NCI-H187 (cell line): ENCODE results near the gene OR2A42.
"Not testable (repeated sequence)": the region's sequence is repeated elsewhere in the genome, so short reads cannot be mapped to it uniquely, and the experiment has no call there.

ENCODE experiments used
- DNase-seq, 2 experiments: peaks; one replicate each; lab custom pipeline; 2025; lab: John Stamatoyannopoulos, UW

The OR2A42 gene, protein sequence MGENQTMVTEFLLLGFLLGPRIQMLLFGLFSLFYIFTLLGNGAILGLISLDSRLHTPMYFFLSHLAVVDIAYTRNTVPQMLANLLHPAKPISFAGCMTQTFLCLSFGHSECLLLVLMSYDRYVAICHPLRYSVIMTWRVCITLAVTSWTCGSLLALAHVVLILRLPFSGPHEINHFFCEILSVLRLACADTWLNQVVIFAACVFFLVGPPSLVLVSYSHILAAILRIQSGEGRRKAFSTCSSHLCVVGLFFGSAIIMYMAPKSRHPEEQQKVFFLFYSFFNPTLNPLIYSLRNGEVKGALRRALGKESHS

DNA sequence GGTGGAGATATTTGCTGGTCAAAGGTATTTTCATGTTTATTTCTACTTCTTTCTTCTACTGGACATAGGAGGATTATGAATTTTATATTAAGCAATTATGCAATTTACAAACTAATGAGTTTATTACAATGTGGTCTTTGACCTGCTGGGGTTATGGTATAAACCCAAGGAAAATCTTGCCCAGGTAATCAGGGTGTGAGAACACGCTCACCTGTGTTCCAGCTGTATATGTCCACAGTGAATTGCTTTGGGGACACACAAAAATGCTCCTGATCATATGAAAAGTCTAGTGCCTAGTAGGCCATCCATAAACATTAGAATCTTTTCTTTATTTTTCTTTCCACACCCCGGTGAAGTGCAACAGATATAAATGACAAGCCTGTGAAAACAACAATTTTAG is at the start of gene OR2A42:
Gene OR2A42, minus strand, starts transcription at position 241 of the 400 bp plus-strand sequence. CDS start 6,762 bp downstream, outside the sequence.
- DNase-seq, result not testable (repeated sequence)

DNA sequence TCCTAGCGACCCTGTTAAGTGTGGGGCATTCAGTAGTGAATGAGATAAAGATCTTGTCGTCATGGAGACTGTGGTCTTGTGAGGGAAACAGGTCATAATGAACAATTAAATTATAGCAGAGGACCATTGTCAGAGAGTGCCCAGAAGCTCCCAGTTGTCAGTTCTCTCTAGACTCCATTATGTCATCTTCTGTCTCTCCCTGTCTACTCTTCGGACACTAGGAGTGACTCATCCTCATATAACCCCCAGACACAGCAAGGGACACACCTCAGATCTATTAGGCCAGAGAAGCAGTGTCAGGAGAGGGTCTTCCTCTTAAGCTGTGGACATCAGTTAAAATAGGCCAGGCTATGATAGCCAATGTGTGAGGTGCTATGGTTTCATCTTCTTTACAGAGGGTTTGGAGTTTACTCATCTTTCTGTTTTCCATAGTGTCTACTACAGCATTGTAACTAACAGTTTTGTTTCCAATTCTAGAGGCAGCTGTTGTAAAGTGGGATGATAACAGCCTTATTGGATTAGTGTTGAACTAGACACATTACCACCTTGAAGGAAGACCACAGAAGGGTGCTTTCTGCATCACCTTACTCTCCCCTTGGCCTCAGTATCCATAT is 47.9 kb upstream of the OR2A42 start:
- DNase-seq, result not testable (repeated sequence)

DNA sequence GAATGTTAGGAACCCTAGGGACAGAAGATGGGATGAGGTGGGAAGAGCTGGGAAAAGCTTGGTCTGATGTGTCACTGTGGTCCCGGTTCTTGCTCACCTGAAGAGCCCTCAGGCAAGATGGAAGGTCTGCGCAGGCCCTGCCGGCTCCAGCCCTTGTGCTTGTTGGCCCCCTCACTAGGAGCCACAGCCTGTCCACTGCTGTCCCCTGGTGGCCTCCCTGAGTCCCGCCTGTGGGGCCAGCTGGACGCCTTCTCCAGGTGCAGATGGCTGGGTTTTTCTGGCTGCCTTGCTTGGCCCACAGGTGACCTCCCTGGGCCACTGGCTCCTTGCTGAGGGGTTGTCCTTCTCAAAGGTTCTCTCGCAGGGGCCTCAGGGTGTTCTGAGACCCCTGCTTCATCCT is 44.3 kb upstream of the OR2A42 start:
- DNase-seq, result not testable (repeated sequence)

DNA sequence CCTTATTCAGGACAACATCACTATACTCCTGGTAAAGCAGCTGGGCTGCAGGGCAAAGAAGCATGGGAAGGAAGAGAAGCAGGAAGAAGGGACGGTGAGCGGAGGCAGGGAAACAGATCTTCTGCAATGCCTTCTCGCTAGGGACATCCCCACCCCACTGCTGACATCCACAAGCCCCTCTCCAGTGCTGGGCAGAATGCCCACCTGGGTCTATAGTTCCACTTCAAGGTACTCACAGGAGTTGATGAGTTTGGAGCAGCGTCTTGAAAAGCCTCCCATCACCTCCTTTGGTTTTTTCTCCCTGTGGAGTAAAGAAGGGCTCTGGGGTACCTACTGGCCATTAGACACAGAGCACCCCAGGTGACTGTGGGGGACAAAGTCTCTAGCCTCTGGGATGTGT is 43.1 kb upstream of the OR2A42 start:
- DNase-seq, result not testable (repeated sequence)

DNA sequence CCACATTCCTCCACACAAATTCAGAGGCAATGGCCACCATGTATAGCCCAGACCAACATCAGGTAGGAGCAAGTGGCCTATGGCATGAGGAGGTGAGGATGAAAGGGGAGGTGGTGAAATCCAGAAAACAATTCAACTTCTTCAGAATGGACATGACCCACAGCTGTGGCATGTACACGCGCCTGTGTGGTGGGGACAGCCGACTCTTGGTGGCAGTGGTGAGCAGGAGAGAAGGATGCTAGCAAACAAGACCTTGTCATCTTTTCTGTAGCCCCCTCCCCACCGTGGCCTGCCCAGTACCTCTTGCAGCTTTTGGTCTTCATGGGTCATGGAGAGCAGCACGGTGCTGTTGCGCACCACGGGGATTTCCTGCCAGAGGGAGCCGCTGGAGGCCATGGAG is 42.6 kb upstream of the OR2A42 start:
- not testable (repeated sequence) for DNase-seq

DNA sequence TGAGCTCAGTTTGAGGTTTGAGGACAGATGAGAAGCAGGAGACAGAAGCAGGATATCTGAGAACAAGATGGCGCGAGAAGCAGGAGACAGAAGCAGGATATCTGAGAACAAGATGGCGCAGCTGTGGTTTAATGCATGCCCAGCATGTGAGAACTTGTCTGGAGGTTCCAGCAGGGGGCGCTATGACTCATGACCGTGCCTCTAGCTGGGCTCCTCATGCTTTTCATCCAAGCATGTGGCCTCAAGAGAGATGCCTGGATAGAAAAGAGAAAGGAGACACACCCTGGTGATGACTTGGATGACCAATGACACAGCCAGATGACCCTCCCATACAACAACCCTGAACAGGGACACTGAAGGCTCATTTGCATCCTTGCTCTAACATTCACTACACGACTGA is 40.6 kb upstream of the OR2A42 start:
- not testable (repeated sequence) for DNase-seq

DNA sequence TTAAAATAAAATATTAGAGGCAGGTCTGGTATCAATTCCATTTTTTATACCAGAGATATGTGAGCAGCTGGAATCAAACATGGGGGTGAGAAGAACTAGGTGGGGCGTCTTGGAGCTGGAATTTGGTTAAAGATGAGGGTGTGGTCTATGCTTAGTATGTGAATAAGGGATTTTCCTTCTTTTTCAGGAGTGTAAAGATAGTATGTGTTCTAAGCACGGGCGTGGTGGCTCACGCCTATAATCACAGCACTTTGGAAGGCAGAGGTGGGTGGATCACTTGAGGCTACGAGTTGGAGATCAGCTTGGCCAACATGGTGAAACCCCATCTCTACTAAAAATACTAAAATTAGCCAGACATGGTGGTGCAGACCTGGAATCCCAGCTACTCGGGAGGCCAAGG is 35.9 kb upstream of the OR2A42 start:
- not testable (repeated sequence) for DNase-seq

DNA sequence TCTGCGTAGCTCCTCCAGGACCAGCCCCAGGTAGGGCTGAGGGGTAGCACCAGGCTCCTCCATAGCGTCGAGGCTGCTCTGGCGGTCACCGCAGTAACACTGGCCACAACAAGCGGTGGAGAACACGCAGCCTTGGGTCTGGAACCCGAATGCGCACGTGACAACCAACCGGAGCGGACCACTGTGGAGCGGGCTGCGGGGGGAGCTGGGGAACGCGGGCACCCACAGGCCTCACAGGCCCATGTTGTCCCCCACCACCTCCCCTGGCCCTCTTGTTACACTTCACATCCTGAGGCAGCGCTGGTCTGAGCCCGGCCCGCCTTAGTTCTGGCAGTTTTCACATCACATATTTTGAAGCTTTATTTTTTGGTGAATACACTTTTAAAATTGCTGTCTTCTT is 29.8 kb upstream of the OR2A42 start, which contains the start of gene CTAGE8:
Gene CTAGE8, minus strand, starts transcription at position 101 of the 400 bp plus-strand sequence. Its CDS starts 38 bp downstream, at position 63.
- not testable (repeated sequence) for DNase-seq

DNA sequence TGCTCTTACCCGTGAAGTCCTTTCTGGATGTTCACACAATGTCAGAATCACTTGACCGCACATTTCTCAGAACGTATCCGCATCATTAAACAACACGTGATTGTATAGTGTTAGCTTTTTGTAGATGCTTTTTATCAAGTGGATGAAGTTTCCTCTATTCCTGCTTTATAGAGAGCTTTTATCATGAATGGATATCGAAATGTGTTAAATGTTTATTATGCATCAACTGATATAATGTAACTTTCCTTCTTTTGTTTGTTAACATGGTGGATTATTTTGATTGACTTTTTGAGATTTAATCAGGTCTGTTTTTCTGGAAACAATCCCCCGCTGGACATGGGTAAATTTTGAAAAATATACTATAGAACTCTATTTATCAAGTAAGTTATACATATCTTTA is 25.3 kb upstream of the OR2A42 start, which contains the start of gene OR2A7:
Gene OR2A7, minus strand, starts transcription at position 101 of the 400 bp plus-strand sequence. CDS start 5,164 bp downstream, outside the sequence.
- DNase-seq, result not testable (repeated sequence)

DNA sequence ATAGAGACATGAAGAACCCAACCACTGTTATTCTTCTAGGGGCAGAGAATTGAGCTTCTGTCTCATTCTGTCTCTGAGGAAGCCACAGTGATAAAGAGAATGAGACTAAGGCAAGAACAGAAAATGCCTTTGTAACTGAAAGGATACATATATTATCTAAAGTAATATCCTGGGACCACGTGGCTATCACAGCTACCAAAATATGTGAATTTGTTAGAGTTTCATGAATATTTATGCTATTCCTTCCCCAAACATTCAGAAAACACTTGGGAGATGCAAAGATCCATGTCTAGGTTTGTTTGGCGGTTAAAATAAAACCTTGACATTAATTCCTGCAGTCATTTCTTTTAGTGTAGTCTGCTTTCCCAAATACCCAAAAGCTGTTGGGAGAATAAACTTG is 22.7 kb upstream of the OR2A42 start:
- DNase-seq, result not testable (repeated sequence)

DNA sequence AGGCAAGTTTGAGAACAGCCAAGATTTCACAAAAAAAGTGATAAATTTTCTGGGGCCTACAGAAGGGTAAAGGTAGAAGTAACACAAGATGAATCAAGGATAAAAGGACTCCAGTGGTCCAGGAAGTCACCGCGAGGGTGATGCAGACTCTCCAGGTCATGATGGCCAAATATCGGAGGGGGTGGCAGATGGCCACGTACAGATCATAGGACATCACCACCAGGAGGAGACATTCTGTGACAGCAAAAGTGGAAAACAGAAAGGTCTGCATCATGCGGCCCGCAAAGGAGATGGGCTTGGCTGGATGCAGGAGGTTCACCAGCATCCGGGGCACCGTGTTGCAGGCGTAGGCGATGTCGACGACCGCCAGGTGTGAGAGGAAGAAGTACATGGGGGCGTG is 19.7 kb upstream of the OR2A42 start:
- not testable (repeated sequence) for DNase-seq

DNA sequence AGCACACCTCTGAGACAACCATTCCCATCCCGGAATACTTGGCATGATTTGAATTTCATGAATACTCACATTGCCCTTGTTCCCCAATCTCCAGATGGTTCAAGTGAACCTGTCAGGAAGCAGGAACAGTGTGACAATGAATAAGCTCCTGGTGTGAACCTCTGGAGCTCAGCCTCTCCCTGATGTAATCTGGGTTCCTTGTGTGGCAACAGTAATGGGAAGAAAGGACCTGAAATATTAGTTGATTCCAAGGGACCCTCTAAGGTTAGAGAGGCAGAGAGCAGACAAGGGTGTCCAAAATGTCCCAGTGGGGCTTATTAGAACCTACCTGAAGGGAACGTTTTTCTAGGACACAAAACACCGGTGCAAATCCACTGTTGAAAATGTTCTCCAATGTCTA is 16.7 kb upstream of the OR2A42 start:
- DNase-seq, result no peak

DNA sequence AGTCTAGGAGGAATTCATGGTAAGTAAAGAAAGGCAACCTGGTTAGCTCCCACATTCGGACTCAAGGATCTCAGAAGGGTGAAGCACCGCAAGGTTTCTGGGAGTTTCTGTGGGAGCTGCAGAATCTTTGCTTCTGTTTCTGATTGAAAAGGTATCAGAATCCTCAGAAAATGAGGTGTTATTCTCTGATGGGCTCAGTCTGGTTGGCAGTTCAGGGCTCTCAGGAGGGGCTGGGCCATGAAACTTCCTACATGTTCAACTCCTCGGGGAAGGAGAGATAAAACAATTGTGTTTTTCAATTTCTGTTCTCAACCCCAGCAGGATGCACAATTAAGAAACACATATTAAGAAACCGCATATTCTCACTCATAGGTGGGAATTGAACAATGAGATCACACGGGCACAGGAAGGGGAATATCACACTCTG is 16.1 kb upstream of the OR2A42 start:
- DNase-seq, result no peak

DNA sequence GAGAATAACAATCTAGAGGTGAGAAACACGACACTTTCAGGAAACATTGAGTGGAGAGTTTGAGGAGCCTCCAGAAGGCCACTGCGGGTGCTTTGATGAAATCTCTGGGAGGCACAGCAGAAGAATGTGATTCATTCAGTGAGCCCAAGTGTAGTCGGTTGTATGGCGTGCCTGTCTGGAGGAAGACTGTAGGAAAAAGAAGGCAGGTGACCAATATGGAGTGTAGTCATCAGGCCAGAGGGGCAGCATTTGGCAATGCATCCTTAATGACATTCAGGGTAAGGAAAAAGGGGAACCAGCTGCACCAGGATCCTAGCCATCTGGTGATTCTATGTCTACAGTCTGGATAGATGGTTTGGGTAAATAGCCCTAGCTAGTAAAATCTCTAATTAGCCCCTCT is 12.9 kb upstream of the OR2A42 start:
- not testable (repeated sequence) for DNase-seq

DNA sequence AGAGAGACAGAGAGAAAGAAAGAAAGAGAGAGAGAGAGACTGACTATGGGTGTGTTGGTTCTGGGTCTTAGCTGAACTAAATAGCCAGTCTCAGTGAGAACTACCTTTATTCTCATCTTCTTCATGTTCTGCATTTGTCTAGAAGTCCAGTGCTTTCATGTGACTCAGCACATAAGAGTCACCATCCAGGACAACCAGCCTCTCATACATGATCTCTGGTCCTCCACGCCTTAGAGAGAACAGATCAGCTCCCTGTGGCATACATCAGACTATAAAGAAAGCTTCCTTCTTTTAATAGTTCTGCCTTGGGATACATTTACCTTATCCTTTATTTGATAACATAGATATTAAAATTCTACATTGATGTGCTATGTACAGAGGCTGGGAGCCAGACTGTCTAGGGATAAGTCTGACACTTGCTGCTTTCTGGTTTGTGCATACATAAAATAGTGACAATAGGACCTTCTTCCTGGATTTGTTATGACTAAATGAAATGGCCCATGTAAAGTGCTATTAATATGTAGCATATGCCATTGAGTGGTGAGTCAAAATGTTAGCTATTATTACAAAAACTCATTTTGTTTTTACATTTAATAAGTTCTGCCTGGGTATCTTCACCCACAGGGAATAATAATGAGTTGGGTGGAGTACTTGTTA is 8.4 kb upstream of the OR2A42 start:
- DNase-seq, result not testable (repeated sequence)

DNA sequence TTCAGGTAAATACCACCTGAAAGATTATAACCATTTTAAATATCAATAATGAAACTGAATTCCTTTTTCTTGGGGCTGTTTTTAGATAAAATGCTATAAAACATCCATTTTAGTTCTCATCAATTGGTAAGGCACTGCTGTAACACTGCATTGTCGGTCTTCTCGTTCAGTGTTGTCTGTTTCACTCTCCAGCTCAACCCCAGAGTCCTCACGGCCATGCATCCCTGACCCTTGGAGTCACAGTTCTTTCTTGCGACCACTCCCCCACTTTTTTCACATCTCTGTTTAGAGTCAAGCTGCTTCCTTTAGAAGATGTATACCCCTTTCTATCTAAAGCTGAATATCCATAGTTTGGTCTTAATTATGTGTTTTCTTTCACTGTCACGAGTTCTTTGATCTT is 7.6 kb upstream of the OR2A42 start:
- DNase-seq, result not testable (repeated sequence)

DNA sequence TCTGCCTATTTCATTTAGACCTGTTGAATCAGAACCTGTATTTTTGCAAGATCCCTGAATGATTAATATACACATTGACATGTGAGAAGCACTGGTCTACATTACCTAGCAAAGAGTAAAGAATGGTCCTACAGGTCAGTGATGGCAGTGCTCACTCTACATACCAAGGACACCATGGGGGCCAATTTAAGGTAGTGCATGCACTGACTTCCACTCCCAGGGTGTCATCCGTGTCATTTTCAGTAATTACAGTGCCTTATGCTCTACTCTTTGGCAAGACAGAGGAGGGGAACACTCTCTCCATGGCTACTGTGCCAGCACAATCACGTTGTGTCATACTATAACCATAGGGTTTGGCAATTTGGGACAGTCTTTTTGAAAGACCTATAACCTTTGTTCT is 6.0 kb upstream of the OR2A42 start:
- DNase-seq, result not testable (repeated sequence)

DNA sequence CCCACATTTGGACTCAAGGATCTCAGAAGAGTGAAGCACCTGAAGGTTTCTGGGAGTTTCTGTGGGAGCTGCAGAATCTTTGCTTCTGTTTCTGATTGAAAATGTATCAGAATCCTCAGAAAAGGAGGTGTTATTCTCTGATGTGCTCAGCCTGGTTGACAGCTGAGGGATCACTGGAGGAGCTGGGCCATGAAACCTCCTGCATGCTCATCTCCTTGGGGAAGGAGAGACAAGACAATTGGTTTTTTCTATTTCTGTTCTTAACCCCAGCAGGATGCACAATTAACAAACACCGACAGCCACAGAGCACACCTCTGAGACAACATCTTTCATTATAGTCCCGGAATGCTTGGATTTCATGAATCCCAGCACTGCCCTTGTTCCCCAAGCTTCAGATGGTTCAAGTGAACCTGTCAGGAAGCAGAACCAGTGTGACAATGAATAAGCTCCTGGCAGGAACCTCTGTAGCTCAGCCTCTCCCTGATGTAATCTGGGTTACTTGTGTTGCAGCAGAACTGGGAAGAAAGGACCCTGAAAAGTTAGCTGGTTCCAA is 799 bp downstream of the OR2A42 start:
- DNase-seq, result not testable (repeated sequence)

DNA sequence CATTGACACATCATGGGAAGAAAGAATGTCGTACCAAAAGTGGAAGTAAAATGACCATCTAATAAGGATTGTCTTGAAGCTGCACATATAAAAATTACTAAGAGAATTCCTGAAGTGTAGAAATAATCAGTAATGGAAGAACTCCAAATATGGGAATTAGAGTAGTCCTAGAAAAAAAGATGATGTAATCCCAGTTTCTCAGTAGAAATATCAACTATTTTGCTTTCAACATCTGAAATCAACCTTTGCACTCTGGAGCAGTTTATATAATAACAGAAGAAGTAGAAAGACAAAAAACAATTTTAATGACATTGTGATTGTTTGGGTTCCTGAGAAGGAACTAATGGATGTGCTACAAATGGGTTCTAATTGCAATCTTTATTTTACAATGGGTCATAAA is 6.4 kb downstream of the OR2A42 start:
- not testable (repeated sequence) for DNase-seq

DNA sequence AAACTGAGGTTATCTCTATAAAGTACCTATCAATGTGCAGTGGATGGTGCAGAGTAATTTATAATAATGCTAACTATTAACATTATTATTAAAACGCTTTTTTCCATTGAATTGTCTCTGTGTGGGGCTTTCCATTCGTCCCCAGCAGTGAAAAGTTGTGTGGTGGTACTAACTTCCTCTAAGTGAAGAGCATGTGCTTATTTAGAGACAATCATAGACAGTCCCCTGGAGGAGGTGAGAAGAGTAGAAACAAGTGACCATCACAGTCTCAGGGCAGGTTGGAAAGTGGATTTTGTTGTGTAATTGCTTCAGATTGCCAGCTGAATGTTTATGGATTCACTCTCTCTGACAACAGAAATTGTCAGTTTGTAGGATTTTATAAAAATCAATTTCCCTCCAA is 8.4 kb downstream of the OR2A42 start:
- not testable (repeated sequence) for DNase-seq

DNA sequence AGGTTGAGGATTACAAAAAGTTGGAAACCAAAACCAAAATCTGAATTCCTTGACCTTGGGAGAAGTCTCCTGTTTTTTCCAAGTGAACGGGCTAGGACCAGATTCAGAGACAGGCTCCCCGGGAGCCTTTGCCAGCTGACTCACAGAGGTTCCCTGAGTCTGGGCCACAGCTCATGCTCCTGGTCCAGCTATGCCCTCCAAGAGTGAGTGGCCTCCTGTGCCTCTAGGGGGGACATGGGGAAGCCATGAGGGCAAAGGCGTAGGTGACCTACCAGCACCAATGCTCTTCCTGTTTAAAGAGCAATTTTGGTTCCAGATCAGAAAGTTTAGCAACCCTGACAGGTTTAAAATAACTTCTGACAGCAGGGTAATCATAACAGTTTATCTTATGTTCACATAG is 10.6 kb downstream of the OR2A42 start:
- not testable (repeated sequence) for DNase-seq

DNA sequence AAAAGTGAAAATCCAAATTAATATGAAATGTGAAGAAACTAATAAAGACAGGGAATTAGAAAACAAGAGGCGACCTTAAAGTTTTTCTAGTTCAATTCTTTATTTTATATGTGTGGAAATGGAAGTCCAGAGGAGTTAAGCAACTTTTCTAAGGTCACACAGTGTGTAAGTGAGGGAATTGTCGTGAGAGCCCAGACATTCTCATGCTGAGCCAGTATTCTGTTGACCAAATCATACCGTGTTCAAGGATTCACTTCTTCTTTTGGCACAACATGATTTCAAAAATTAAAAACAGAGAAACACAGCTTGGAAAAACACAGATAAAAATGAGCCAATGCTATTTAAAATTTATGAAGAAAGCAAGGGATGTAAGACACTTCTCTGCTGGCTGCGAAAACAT is 12.5 kb downstream of the OR2A42 start:
- DNase-seq, result not testable (repeated sequence)
